Natural killer cell (primary cell): ENCODE results near the gene MUC13. TPM values are rescaled to one million over a fixed set of nuclear protein-coding genes. Genes with fewer than 3 reads are reported as not detected.

Experiments used
- ATAC-seq, 3 donors: fragments of 150-1000 bp in 2 of 3; fragments of 200-7000 bp in 1 of 3; cut with Tn5 transposase; 1 replicate in 1 of 3; 2 replicates in 2 of 3; pipeline ENCODE4 v1.10.0; 2021; ENCODE audit warnings: mild to moderate bottlenecking in 2 of 3, moderate library complexity in 2 of 3
- DNase-seq, 2 donors: peaks; one replicate each; pipeline versions ENCODE4 v3.0.0 to v3.0.0-alpha.2; 2013 to 2021; ENCODE audit warnings: mixed read lengths in 1 of 2
- H3K27ac ChIP-seq: one replicate; pipeline ENCODE4 v1.5.1; 2013; ENCODE audit warnings: mild to moderate bottlenecking, low read length
- H3K27me3 ChIP-seq: one replicate; pipeline ENCODE4 v1.6.1; 2013; ENCODE audit warnings: low read length; ENCODE audit not compliant: control insufficient read depth, insufficient read depth
- H3K36me3 ChIP-seq: one replicate; pipeline ENCODE4 v1.6.1; 2013; ENCODE audit warnings: low read length; ENCODE audit not compliant: control insufficient read depth, insufficient read depth
- H3K4me1 ChIP-seq: one replicate; pipeline ENCODE4 v1.6.1; 2013; ENCODE audit warnings: low read length; ENCODE audit not compliant: control insufficient read depth, insufficient read depth
- H3K4me3 ChIP-seq: one replicate; pipeline ENCODE4 v1.5.1; 2013; ENCODE audit warnings: low read length
- H3K9me3 ChIP-seq: one replicate; pipeline ENCODE4 v1.6.1; 2013; ENCODE audit warnings: low read length; ENCODE audit not compliant: control insufficient read depth, insufficient read depth
- H3K27ac Mint-ChIP-seq, 2 donors: one replicate each; pipeline ENCODE4 v1.8.0; 2022; ENCODE audit warnings: mild to moderate bottlenecking in 2 of 2, mixed read lengths in 2 of 2, moderate library complexity in 1 of 2
- H3K27me3 Mint-ChIP-seq, 2 donors: one replicate each; pipeline ENCODE4 v1.8.0; 2022; ENCODE audit warnings: low read depth in 2 of 2, mixed read lengths in 2 of 2
- H3K36me3 Mint-ChIP-seq: one replicate; pipeline ENCODE4 v1.8.0; 2022; ENCODE audit warnings: mixed read lengths
- H3K4me1 Mint-ChIP-seq, 2 donors: one replicate each; pipeline ENCODE4 v1.8.0; 2022; ENCODE audit warnings: mixed read lengths in 2 of 2
- H3K4me3 Mint-ChIP-seq: one replicate; pipeline ENCODE4 v1.8.0; 2022; ENCODE audit warnings: mild to moderate bottlenecking, moderate library complexity, mixed read lengths
- H3K9me3 Mint-ChIP-seq, 2 donors: one replicate each; pipeline ENCODE4 v1.8.0; 2022; ENCODE audit warnings: mixed read lengths in 2 of 2
- WGBS: methylation state at CpG from one replicate; pipeline ENCODE4 v1.1.7; 2013; ENCODE audit warnings: missing lambda C conversion rate; ENCODE audit not compliant: insufficient coverage; 5-methylcytosine and 5-hydroxymethylcytosine counted together
- intact Hi-C: fragments of 100-400 bp; cut with micrococcal nuclease; formaldehyde crosslinking; loops from one replicate; pipeline ENCODE4 v1.14.2; 2022
- total RNA-seq, 4 donors: library from RNA; stranded (reverse); fragments of 120-200 nt in 1 of 4; gene quantifications; one replicate each; pipeline versions ENCODE4 v1.2.3 to v1.2.4, GENCODE V29; 2013 to 2022
- TF ChIP-seq, protein P1 (sequence below): fragments of 200-600 bp; IDR thresholded peaks from one replicate; pipeline ENCODE4 v1.8.0; 2022; ENCODE audit warnings: antibody characterized with exemption

Gene MUC13
- total RNA-seq, 3 donors from 2014 or later (not counting 1 experiment from before 2014, with no cell fraction given), result 0.16 to 2.1 (median 0.63) TPM

DNA sequence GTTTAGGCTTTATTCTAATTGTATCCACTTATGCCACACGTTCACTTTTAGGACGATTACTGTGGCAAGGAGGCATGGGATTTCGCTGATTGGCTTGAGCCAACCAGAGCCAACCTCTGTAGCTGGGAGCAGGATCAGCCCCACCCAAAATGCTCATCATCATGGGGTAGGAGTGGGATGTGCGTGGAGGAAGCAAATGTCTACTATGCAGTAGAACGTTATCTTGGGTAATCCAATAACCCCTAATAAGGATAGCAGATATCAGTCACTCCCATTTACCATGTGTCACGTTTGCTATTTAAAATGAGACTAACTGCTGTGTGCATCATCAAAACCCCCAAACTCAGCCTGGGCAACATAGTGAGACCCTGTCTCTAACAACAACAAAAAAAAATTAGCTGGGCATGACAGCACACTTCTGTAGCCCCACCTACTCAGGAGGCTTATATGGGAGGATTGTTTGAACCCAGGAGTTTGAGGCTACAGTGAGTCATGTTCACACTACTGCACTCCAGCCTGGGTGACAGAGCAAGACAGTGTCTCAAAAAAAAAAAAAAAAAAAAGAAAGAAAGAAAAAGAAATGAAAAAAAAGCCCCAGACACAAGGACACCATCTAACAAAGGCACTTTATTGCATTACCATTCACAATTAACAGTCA is 29.6 kb downstream of the MUC13 start:
- Histone ChIP-seq H3K36me3 (no peaks in the 10 kb centered on the region), H3K4me1 (peaks cover 7% of the 10 kb centered on the region), H3K27ac (no peak overlapping the region), H3K4me3 (no peak overlapping the region), H3K27me3 (no peaks in the 10 kb centered on the region), H3K9me3 (no peaks in the 10 kb centered on the region)
- Mint-ChIP-seq H3K4me3 (no peak overlapping the region), H3K36me3 (no peaks in the 10 kb centered on the region), H3K4me1 (peaks cover 0 to 9% of the 10 kb centered on the region in 2 donors), H3K9me3 (no peaks in the 10 kb centered on the region), H3K27me3 (peaks cover 12 to 15% of the 10 kb centered on the region in 2 donors), H3K27ac (no peak overlapping the region)
- ATAC-seq (no peak), DNase-seq (no peak)
- intact Hi-C loops, result loop anchor here (10.0 kb wide), 1 partner anchor 340 kb away; no protein-coding TSS in a partner anchor
- 83% methylated on average over 5 of the region's 6 CpGs for WGBS
- TF ChIP-seq, protein P1, sequence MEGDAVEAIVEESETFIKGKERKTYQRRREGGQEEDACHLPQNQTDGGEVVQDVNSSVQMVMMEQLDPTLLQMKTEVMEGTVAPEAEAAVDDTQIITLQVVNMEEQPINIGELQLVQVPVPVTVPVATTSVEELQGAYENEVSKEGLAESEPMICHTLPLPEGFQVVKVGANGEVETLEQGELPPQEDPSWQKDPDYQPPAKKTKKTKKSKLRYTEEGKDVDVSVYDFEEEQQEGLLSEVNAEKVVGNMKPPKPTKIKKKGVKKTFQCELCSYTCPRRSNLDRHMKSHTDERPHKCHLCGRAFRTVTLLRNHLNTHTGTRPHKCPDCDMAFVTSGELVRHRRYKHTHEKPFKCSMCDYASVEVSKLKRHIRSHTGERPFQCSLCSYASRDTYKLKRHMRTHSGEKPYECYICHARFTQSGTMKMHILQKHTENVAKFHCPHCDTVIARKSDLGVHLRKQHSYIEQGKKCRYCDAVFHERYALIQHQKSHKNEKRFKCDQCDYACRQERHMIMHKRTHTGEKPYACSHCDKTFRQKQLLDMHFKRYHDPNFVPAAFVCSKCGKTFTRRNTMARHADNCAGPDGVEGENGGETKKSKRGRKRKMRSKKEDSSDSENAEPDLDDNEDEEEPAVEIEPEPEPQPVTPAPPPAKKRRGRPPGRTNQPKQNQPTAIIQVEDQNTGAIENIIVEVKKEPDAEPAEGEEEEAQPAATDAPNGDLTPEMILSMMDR, result no peak

DNA sequence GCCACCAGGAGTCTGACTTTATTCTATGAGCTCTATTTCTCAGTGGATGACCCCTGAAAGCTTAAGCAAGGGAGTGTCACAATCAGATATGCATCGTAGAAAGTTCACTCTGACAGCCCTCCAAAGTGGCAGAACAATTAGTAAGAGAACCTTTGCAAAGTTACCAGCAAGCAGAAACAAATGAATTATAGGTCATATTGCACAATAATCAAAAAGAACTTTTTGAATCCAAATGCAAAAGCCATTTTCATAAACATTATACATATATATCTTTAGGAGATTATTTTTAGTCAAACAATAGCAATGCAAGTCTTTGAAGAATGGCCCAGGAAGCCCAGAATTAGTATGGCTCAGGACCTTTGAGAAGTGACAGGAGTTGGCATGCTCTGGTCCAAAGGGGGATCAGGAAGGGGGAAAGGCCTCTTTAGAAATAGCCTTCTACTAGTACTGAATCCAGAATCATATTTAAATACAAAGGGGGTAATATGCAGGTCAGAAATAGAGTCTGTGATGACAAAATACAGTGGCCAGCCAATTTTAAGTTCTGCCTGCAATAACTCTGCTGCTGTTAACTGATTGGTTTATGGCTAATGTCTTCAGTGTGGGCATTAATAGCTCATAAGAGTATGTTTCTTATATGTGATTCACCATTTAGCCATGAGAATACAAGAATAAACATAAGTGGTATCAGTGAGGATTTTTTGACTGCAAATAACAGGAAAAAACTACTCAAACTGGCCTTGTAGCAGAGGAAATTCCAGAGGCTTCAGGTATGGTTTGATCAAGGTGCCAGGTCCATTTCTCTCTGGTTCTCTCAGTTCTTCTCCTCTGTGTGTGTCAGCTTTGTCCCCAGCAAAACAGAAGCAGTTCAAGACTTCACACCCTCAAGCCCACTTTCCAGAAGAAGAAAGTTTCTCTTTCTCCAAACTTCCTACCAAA is 30.4 kb downstream of the MUC13 start:
- H3K9me3 ChIP-seq, result no peaks in the 10 kb centered on the region
- H3K27ac Mint-ChIP-seq, result no peak overlapping the region
- H3K36me3 Mint-ChIP-seq, result no peaks in the 10 kb centered on the region
- H3K4me1 Mint-ChIP-seq, result peaks cover 0 to 9% of the 10 kb centered on the region in 2 donors
- H3K27me3 ChIP-seq, result no peaks in the 10 kb centered on the region
- 100% methylated on average over 1 of the region's 1 CpG for WGBS
- H3K4me3 ChIP-seq, result no peak overlapping the region
- H3K4me3 Mint-ChIP-seq, result no peak overlapping the region
- H3K9me3 Mint-ChIP-seq, result no peaks in the 10 kb centered on the region
- intact Hi-C loops, result loop anchor here (10.0 kb wide), 1 partner anchor 339 kb away; no protein-coding TSS in a partner anchor
- H3K4me1 ChIP-seq, result peaks cover 7% of the 10 kb centered on the region
- H3K27me3 Mint-ChIP-seq, result peaks cover 12 to 15% of the 10 kb centered on the region in 2 donors
- H3K36me3 ChIP-seq, result no peaks in the 10 kb centered on the region
- ATAC-seq, result no peak
- DNase-seq, result no peak
- TF ChIP-seq, protein P1, result no peak
- H3K27ac ChIP-seq, result no peak overlapping the region

DNA sequence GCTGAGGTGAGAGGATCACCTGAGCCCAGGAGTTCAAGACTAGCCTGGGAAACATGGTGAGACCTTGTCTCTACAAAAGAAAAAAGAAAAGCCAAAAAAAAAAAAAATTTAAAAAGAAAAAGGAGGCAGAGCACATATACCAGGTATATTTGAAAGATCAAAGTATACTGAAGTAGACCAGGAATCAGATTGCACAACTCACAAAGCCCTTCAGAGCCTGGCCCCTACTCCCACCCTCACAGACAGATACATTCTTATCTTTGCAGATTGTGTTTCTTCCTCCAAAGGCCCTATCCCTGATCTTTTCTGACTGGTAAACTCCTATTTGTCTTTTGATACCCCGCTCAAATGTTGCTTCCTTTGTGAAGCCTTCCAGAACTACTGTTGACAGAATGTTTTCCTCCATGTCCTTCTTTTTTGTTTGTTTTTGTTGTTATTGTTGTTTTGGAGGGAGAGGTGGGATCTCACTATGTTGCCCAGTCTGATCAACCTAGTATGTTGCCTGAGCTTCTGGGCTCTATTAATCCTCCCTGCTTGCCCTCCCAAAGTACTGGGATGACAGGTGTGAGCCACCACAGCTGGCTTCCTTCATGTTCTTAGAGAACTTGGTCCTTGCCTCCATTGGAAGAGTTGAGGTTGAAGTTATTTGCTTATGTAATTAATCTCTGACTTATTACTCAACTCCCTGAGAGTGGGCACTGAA is 37.6 kb downstream of the MUC13 start:
- Mint-ChIP-seq H3K9me3 (no peaks in the 10 kb centered on the region), H3K27me3 (no peaks in the 10 kb centered on the region), H3K4me1 (peaks cover 0 to 9% of the 10 kb centered on the region in 2 donors), H3K27ac (no peak overlapping the region), H3K36me3 (no peaks in the 10 kb centered on the region), H3K4me3 (no peak overlapping the region)
- Histone ChIP-seq H3K4me3 (no peak overlapping the region), H3K36me3 (no peaks in the 10 kb centered on the region), H3K27me3 (no peaks in the 10 kb centered on the region), H3K27ac (no peak overlapping the region), H3K9me3 (no peaks in the 10 kb centered on the region), H3K4me1 (peaks cover 7% of the 10 kb centered on the region)
- WGBS, result 100% methylated on average over 1 of the region's 1 CpG
- ATAC-seq, result no peak
- TF ChIP-seq, protein P1, result no peak
- DNase-seq, result no peak
- intact Hi-C loops, result no loop called here
